GM12865 (cell line): ENCODE results near the gene PDE9A.

Source experiments
- DNase-seq: peaks from one replicate; pipeline ENCODE4 v3.0.0; 2010; ENCODE audit warnings: low read depth
- H3K4me3 ChIP-seq: 2 replicates; pipeline ENCODE4 v1.5.1; 2011; ENCODE audit warnings: mild to moderate bottlenecking, low read depth, low read length, control low read depth
- TF ChIP-seq, protein P1 (sequence below): IDR thresholded peaks from 2 replicates; pipeline ENCODE4 v1.5.1; 2011; ENCODE audit warnings: low read length, control low read depth, low read depth, inconsistent platforms; ENCODE audit not compliant: insufficient read depth; ENCODE audit errors: missing control alignments

PDE9A gene

DNA sequence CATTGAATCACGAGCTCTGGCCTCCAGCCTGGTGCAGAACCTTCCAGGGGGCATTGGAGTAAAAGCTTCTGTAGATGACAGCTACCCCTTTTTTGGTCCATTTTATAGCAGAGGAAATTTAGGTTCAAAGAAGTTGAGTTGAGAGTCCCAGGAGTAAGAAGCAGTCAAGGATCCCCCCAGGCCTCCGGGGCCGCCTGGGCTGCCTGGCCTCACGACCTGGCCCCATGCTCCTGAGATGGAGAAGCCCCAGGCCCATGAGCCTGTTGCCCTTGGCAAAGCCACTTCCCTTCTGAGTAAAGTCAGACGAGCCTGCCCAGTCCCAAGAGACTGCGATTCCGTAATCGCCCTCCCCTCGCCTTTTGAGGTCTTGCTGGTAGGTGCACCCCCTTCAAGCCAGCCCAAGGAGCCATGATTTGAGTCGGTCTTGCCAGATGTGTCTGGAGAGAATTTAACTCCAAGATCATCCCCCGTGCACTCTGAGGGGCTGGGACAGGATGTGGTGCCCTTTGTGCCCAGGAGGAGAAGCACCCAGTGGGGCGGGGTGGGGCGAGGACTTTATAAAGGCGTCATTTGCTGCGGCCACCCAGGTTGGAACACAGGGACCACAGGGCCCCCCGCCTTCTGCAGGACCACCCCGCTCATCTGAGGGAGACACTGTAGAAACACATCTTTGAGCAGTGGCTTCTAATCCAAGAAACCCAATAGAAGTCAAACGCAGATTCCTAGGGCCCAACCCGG is 30.1 kb downstream of the PDE9A start:
- TF ChIP-seq, protein P1, sequence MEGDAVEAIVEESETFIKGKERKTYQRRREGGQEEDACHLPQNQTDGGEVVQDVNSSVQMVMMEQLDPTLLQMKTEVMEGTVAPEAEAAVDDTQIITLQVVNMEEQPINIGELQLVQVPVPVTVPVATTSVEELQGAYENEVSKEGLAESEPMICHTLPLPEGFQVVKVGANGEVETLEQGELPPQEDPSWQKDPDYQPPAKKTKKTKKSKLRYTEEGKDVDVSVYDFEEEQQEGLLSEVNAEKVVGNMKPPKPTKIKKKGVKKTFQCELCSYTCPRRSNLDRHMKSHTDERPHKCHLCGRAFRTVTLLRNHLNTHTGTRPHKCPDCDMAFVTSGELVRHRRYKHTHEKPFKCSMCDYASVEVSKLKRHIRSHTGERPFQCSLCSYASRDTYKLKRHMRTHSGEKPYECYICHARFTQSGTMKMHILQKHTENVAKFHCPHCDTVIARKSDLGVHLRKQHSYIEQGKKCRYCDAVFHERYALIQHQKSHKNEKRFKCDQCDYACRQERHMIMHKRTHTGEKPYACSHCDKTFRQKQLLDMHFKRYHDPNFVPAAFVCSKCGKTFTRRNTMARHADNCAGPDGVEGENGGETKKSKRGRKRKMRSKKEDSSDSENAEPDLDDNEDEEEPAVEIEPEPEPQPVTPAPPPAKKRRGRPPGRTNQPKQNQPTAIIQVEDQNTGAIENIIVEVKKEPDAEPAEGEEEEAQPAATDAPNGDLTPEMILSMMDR, result no peak
- no peak for DNase-seq
- H3K4me3 ChIP-seq, result no peak overlapping the region

DNA sequence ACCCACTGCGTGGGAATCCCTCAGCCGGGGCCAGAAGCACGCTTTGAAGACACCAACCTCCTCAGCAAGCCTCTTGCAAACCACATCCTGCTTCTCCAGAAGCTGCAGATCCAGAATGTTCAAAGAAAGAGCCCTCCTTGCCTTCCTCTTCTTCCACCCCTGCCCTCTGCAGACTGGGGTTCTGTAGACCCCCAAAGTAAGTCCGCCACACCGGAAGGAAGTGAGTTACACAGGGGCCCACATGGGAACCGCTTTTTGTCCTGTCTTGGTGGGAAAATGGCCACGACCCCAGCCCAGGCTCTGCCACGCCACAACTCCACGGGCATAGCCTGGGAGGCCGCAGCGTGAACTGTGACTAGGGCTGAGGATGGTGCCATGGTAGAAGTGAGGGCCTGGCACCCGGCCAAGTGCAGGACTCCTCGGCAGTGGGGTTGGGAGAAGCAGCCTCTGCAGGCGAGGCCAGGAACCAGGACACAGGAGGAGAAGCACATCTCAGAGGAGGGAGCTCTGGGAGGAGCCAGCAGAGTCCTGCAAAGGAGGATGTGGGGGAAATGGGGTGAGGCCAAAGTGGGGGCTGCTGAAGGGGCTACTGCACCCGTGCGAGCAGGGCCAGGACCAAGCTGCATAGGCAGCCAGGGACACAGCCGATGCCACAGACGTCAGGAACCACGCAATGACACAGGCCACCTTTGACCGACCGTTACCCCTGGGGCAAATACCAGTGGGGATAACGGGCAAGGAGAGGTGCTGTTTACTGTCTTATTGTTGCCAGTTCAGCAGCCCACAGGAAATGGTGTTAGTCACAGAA is 30.9 kb downstream of the PDE9A start:
- no peak for DNase-seq
- H3K4me3 ChIP-seq, result no peak overlapping the region
- TF ChIP-seq, protein P1, result no peak

DNA sequence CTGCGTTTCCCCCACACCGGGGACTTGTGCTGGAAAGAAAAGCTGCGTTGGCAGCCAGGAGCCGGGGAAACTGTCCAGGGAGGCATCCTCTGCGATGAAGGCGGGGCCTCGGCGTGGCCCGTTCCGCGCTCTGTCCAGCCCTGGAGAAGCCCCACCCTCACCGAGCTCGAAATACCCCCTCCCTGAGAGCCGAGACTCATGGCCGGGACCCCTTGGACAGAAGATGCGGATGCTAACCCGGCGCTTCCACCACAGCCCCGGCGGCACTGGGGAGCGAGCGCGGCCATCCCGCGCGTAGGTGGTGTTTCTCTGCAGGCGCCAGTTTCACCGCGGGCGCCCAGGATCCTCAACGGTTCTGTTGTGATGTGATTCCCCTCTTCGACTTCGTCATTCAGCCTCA is 31.6 kb downstream of the PDE9A start:
- TF ChIP-seq, protein P1, result no peak
- DNase-seq, result no peak

DNA sequence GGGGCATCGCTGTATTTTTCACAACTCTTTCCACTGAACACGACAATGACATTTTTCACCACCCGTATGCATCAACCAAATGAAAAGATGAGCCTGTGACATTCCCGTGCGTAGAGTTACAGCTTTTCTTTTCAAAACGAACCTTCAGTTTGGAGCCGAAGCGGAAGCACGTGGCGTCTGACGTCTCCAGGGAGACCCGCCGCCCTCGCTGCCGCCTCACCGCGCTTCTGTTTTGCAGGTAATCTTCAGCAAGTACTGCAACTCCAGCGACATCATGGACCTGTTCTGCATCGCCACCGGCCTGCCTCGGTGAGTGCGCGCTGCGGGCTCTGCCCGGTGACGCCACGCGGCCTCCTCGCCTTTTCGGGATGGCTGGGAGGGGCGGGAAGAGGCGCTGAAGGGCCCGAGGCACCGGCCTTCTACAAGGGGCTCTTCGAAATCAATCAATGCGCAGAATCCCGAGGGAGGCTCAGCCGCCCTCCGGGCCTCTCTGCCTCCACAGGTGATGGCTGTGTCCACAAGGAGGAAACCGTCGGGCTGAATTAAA is 32.6 kb downstream of the PDE9A start:
- no peak overlapping the region for H3K4me3 ChIP-seq
- TF ChIP-seq, protein P1, result no peak
- no peak for DNase-seq

More for the DNA sequence above, 31.6 kb downstream of the PDE9A start:
- H3K4me3 ChIP-seq, result no peak overlapping the region

DNA sequence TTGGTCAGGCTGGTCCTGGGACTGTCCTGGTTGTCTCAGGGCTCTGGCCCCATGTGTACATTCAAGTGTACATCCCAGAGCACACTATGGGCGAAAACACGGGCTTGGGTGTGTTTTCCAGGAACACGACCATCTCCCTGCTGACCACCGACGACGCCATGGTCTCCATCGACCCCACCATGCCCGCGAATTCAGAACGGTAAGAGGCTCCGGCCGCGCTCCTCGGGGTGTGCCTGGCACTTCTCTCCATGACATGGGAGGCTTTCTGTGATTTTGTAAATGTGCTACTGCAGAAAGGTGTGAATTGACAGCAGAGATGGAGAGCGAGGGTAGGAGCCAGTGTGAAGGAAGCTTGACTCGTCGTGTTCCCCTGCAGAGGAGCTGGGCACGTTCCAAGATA is 34.4 kb downstream of the PDE9A start:
- DNase-seq, result no peak
- no peak overlapping the region for H3K4me3 ChIP-seq
- TF ChIP-seq, protein P1, result no peak

DNA sequence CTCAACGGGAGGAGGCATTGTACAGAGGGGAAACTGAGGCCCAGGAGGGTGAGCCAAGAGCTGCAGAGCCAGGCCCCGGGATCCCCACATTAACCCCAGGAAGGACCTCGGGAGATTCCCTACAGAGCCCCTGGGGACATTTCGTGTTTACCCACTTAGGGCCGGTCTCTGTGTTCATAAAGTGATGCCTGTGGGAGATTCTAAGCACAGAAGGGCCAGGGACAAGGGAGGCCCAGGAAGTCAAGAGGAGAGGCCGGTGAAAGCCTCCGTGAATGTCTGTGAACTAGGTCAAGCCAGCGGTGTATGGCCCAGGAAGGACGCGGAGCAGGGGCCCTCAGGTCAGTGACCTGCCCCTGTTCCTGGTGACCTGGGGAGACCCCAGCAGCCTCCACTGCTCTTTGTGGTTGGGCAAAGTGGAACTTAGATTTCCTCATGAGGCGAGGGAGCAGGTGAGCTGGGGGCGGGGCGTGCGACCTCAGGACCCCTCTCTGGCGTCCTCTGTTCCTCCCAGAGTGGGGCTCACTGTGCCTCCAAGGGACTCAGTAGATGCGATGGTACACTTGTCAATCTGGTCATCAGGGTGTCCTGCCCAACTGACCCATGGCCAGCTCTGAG is 34.9 kb downstream of the PDE9A start:
- TF ChIP-seq, protein P1, result no peak
- H3K4me3 ChIP-seq, result no peak overlapping the region
- no peak for DNase-seq
